Measurements from ENCODE around the gene EPB41. TPM values are rescaled to one million over a fixed set of nuclear protein-coding genes. Genes with fewer than 3 reads are reported as not detected.

Gene EPB41
- total and polyA plus RNA-seq, 9 of the 15 experiments (the other 6 are each of a cell fraction or from before 2014, with no cell fraction given): 3.7 to 213 (median 141) TPM

DNA sequence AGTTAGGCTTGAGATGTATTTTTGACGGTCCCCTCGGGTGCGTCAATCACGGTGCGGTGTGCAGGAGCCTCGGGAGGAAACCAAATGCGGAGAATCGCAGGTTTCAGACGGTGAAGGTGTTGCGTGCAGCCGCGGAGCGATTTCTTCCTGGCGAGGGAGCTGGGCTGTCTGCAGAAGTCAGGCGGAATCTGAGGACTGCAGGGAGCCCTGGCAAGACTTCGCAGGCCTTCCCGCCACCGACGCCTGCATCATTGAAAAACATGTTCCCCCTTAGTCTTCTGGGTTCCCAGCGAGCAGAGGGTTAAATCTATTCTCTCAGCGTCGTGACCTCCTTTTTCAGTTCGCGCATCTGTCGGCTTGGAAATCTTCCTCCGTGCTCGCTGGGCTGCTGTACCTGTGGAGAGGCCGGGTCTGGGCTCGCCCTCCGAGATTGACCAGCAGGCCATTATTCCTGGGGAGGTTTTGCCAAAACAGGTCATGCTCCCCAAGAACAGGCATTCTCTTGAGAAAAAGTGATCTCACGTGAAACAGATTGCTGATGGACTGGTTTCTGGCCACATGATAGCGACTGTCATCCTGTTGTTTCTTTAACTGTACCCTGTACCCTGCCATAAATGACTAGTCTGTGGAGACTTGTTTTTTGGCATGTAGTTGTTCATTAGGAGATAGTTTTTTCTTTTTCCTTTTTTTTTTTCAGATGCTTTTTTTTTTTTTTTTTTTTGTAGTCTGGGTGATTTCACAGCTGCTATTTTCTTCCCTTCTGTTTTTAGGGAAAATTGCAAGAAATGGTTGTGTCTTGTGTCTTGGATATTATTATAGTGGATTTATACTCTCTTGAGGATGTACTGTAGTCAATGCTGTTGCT, 894 bp downstream of the EPB41 start (continued):
- TF ChIP-seq, protein P1, sequence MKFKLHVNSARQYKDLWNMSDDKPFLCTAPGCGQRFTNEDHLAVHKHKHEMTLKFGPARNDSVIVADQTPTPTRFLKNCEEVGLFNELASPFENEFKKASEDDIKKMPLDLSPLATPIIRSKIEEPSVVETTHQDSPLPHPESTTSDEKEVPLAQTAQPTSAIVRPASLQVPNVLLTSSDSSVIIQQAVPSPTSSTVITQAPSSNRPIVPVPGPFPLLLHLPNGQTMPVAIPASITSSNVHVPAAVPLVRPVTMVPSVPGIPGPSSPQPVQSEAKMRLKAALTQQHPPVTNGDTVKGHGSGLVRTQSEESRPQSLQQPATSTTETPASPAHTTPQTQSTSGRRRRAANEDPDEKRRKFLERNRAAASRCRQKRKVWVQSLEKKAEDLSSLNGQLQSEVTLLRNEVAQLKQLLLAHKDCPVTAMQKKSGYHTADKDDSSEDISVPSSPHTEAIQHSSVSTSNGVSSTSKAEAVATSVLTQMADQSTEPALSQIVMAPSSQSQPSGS (CRISPR knock-in tag; IDR thresholded peaks at IDR 0.05): no peak
- TF ChIP-seq SRSF1 (IDR thresholded peaks at IDR 0.05; ENCODE audit: low read depth, low read length) (no peak), MAFK (IDR thresholded peaks at IDR 0.05; ENCODE audit: low read length) (no peak), CTBP1 (IDR thresholded peaks at IDR 0.05; ENCODE audit: borderline replicate concordance) (no peak)
- TF ChIP-seq, protein P2, sequence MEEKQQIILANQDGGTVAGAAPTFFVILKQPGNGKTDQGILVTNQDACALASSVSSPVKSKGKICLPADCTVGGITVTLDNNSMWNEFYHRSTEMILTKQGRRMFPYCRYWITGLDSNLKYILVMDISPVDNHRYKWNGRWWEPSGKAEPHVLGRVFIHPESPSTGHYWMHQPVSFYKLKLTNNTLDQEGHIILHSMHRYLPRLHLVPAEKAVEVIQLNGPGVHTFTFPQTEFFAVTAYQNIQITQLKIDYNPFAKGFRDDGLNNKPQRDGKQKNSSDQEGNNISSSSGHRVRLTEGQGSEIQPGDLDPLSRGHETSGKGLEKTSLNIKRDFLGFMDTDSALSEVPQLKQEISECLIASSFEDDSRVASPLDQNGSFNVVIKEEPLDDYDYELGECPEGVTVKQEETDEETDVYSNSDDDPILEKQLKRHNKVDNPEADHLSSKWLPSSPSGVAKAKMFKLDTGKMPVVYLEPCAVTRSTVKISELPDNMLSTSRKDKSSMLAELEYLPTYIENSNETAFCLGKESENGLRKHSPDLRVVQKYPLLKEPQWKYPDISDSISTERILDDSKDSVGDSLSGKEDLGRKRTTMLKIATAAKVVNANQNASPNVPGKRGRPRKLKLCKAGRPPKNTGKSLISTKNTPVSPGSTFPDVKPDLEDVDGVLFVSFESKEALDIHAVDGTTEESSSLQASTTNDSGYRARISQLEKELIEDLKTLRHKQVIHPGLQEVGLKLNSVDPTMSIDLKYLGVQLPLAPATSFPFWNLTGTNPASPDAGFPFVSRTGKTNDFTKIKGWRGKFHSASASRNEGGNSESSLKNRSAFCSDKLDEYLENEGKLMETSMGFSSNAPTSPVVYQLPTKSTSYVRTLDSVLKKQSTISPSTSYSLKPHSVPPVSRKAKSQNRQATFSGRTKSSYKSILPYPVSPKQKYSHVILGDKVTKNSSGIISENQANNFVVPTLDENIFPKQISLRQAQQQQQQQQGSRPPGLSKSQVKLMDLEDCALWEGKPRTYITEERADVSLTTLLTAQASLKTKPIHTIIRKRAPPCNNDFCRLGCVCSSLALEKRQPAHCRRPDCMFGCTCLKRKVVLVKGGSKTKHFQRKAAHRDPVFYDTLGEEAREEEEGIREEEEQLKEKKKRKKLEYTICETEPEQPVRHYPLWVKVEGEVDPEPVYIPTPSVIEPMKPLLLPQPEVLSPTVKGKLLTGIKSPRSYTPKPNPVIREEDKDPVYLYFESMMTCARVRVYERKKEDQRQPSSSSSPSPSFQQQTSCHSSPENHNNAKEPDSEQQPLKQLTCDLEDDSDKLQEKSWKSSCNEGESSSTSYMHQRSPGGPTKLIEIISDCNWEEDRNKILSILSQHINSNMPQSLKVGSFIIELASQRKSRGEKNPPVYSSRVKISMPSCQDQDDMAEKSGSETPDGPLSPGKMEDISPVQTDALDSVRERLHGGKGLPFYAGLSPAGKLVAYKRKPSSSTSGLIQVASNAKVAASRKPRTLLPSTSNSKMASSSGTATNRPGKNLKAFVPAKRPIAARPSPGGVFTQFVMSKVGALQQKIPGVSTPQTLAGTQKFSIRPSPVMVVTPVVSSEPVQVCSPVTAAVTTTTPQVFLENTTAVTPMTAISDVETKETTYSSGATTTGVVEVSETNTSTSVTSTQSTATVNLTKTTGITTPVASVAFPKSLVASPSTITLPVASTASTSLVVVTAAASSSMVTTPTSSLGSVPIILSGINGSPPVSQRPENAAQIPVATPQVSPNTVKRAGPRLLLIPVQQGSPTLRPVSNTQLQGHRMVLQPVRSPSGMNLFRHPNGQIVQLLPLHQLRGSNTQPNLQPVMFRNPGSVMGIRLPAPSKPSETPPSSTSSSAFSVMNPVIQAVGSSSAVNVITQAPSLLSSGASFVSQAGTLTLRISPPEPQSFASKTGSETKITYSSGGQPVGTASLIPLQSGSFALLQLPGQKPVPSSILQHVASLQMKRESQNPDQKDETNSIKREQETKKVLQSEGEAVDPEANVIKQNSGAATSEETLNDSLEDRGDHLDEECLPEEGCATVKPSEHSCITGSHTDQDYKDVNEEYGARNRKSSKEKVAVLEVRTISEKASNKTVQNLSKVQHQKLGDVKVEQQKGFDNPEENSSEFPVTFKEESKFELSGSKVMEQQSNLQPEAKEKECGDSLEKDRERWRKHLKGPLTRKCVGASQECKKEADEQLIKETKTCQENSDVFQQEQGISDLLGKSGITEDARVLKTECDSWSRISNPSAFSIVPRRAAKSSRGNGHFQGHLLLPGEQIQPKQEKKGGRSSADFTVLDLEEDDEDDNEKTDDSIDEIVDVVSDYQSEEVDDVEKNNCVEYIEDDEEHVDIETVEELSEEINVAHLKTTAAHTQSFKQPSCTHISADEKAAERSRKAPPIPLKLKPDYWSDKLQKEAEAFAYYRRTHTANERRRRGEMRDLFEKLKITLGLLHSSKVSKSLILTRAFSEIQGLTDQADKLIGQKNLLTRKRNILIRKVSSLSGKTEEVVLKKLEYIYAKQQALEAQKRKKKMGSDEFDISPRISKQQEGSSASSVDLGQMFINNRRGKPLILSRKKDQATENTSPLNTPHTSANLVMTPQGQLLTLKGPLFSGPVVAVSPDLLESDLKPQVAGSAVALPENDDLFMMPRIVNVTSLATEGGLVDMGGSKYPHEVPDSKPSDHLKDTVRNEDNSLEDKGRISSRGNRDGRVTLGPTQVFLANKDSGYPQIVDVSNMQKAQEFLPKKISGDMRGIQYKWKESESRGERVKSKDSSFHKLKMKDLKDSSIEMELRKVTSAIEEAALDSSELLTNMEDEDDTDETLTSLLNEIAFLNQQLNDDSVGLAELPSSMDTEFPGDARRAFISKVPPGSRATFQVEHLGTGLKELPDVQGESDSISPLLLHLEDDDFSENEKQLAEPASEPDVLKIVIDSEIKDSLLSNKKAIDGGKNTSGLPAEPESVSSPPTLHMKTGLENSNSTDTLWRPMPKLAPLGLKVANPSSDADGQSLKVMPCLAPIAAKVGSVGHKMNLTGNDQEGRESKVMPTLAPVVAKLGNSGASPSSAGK (IDR thresholded peaks at IDR 0.05): peak; percentile 62
- TF ChIP-seq, protein P3, sequence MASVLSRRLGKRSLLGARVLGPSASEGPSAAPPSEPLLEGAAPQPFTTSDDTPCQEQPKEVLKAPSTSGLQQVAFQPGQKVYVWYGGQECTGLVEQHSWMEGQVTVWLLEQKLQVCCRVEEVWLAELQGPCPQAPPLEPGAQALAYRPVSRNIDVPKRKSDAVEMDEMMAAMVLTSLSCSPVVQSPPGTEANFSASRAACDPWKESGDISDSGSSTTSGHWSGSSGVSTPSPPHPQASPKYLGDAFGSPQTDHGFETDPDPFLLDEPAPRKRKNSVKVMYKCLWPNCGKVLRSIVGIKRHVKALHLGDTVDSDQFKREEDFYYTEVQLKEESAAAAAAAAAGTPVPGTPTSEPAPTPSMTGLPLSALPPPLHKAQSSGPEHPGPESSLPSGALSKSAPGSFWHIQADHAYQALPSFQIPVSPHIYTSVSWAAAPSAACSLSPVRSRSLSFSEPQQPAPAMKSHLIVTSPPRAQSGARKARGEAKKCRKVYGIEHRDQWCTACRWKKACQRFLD (CRISPR knock-in tag; IDR thresholded peaks at IDR 0.05): no peak
